NCI-H187 treated with DMSO at 0.1 percent for 48 hours (cell line): ENCODE results near the gene CNOT6.

Experiments
- DNase-seq: peaks from one replicate; lab custom pipeline; 2025; lab: John Stamatoyannopoulos, UW

CNOT6 gene

GRCh38 chr5:180599981-180600553 is 105.9 kb downstream of the CNOT6 start:
- DNase-seq = no peak

GRCh38 chr5:180600554-180601041 is 106.4 kb downstream of the CNOT6 start:
- no peak for DNase-seq

- DNase-seq = no peak
Measured at GRCh38 chr5:180601591-180602480, 107.7 kb downstream of the CNOT6 start.

- no peak for DNase-seq
Measured at GRCh38 chr5:180602481-180603075, 108.4 kb downstream of the CNOT6 start.

GRCh38 chr5:180603076-180603594 is 109.0 kb downstream of the CNOT6 start:
- no peak for DNase-seq

GRCh38 chr5:180604271-180604670 is 110.1 kb downstream of the CNOT6 start:
- DNase-seq = no peak

- no peak for DNase-seq
Measured at GRCh38 chr5:180605554-180606214, 111.5 kb downstream of the CNOT6 start.

- no peak for DNase-seq
Measured at GRCh38 chr5:180606215-180606785, 112.1 kb downstream of the CNOT6 start.

GRCh38 chr5:180607861-180608571 is 113.8 kb downstream of the CNOT6 start:
- DNase-seq = no peak

GRCh38 chr5:180608572-180609310 is 114.6 kb downstream of the CNOT6 start:
- DNase-seq = no peak

- DNase-seq = no peak
Measured at GRCh38 chr5:180609386-180609785, 115.2 kb downstream of the CNOT6 start.

GRCh38 chr5:180609817-180610550 is 115.8 kb downstream of the CNOT6 start:
- no peak for DNase-seq

- DNase-seq = no peak
Measured at GRCh38 chr5:180611140-180611850, 117.1 kb downstream of the CNOT6 start.

GRCh38 chr5:180612683-180613082 is 118.5 kb downstream of the CNOT6 start:
- no peak for DNase-seq

GRCh38 chr5:180613188-180613813 is 119.1 kb downstream of the CNOT6 start:
- DNase-seq = no peak

- DNase-seq = no peak
Measured at GRCh38 chr5:180613814-180614188, 119.6 kb downstream of the CNOT6 start.

GRCh38 chr5:180618487-180618828 is 124.3 kb downstream of the CNOT6 start:
- no peak for DNase-seq

GRCh38 chr5:180618829-180619562 is 124.8 kb downstream of the CNOT6 start:
- no peak for DNase-seq
